Mammary epithelial cell (primary cell): Measurements from ENCODE around the gene EBI3.

Experiments
- EZH2 ChIP-seq: IDR thresholded peaks from 2 replicates; pipeline ENCODE4 v1.6.1; 2012; ENCODE audit warnings: low read length, inconsistent platforms, borderline replicate concordance
- TF ChIP-seq, protein P1 (sequence below), 2 donors: IDR thresholded peaks in 1 of 2; conservative IDR thresholded peaks in 1 of 2; 2 replicates each; pipeline ENCODE4 v1.5.1; 2011 to 2012; ENCODE audit warnings: inconsistent platforms in 2 of 2, low read length in 2 of 2, mild to moderate bottlenecking in 2 of 2, control low read depth in 1 of 2, low read depth in 1 of 2; ENCODE audit not compliant: insufficient read depth in 1 of 2; ENCODE audit errors: extremely low read depth in 1 of 2

DNA sequence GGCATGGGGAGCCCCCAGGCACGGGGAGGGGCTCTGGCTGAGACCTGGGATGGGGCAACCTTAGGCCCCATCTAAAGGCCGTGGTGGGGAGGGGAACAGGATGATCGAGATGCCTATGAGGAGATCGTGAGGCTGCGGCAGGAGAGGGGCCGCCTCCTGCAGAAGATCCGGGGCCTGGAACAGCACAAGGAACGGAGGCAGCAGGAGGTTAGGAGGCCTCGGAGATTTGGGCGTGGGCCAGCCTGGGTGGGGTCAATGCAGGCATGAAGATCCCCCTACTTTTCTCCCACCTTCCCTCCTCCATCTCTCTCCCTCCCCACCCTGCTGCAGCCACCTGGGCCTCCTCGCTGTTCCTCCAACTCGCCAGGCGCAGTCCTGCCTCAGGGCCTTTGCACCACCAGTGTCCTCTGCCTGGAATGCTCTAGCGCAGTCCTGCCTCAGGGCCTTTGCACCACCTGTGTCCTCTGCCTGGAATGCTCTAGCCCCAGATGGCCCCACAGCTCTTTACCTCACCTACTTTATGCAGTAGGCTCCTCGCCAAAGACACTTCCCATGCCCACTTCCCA lies 19.1 kb upstream of the EBI3 start:
- TF ChIP-seq EZH2, result no peak
- TF ChIP-seq, protein P1, sequence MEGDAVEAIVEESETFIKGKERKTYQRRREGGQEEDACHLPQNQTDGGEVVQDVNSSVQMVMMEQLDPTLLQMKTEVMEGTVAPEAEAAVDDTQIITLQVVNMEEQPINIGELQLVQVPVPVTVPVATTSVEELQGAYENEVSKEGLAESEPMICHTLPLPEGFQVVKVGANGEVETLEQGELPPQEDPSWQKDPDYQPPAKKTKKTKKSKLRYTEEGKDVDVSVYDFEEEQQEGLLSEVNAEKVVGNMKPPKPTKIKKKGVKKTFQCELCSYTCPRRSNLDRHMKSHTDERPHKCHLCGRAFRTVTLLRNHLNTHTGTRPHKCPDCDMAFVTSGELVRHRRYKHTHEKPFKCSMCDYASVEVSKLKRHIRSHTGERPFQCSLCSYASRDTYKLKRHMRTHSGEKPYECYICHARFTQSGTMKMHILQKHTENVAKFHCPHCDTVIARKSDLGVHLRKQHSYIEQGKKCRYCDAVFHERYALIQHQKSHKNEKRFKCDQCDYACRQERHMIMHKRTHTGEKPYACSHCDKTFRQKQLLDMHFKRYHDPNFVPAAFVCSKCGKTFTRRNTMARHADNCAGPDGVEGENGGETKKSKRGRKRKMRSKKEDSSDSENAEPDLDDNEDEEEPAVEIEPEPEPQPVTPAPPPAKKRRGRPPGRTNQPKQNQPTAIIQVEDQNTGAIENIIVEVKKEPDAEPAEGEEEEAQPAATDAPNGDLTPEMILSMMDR (conservative IDR thresholded peaks at IDR 0.05 in 1 of 2, IDR thresholded peaks at IDR 0.05 in 1 of 2; ENCODE audit: extremely low read depth in 1 of 2, insufficient read depth in 1 of 2, low read depth in 1 of 2, low read length in 2 of 2), result no peak
